Measurements from ENCODE around the gene SLC12A3. TPM values are rescaled to one million over a fixed set of nuclear protein-coding genes. Genes with fewer than 3 reads are reported as not detected.

SLC12A3 gene
- total RNA-seq, 3 donors from 2014 or later (not counting 1 experiment from before 2014, with no cell fraction given), result not detected

GRCh38 chr16:56828647-56829046 lies 36.4 kb upstream of the SLC12A3 start:
- Mint-ChIP-seq H3K9me3 (no peaks in the 10 kb centered on the region), H3K4me1 (no peaks in the 10 kb centered on the region), H3K27ac (no peak overlapping the region), H3K27me3 (ENCODE audit: low read depth in 2 of 2) (no peaks in the 10 kb centered on the region), H3K36me3 (no peaks in the 10 kb centered on the region), H3K4me3 (no peak overlapping the region)
- ATAC-seq (no peak), DNase-seq (no peak)
- Histone ChIP-seq H3K4me3 (ENCODE audit: low read length) (no peak overlapping the region), H3K27me3 (ENCODE audit: control insufficient read depth, insufficient read depth, low read length) (no peaks in the 10 kb centered on the region), H3K27ac (ENCODE audit: low read length) (no peak overlapping the region), H3K4me1 (ENCODE audit: control insufficient read depth, insufficient read depth, low read length) (no peaks in the 10 kb centered on the region), H3K9me3 (ENCODE audit: control insufficient read depth, insufficient read depth, low read length) (no peaks in the 10 kb centered on the region), H3K36me3 (ENCODE audit: control insufficient read depth, insufficient read depth, low read length) (peaks cover 53% of the 10 kb centered on the region)
- intact Hi-C loops (cut with micrococcal nuclease), result no loop called here
- WGBS (ENCODE audit: insufficient coverage), result 100% methylated on average over 1 of the region's 1 CpG
- TF ChIP-seq CTCF (IDR thresholded peaks at IDR 0.05), result no peak

- Mint-ChIP-seq H3K36me3 (no peaks in the 10 kb centered on the region), H3K4me1 (no peaks in the 10 kb centered on the region), H3K4me3 (no peak overlapping the region), H3K27ac (no peak overlapping the region), H3K27me3 (ENCODE audit: low read depth in 2 of 2) (no peaks in the 10 kb centered on the region), H3K9me3 (no peaks in the 10 kb centered on the region)
- no peaks in the 10 kb centered on the region for H3K4me1 ChIP-seq (ENCODE audit: control insufficient read depth, insufficient read depth, low read length)
- ATAC-seq (no peak), DNase-seq (no peak)
- intact Hi-C loops (cut with micrococcal nuclease), result no loop called here
- 94% methylated on average over 2 of the region's 2 CpGs for WGBS (ENCODE audit: insufficient coverage)
- peaks cover 59% of the 10 kb centered on the region for H3K36me3 ChIP-seq (ENCODE audit: control insufficient read depth, insufficient read depth, low read length)
- no peak for TF ChIP-seq CTCF (IDR thresholded peaks at IDR 0.05)
- no peak overlapping the region for H3K4me3 ChIP-seq (ENCODE audit: low read length)
- H3K9me3 ChIP-seq (ENCODE audit: control insufficient read depth, insufficient read depth, low read length), result no peaks in the 10 kb centered on the region
- H3K27ac ChIP-seq (ENCODE audit: low read length), result no peak overlapping the region
- no peaks in the 10 kb centered on the region for H3K27me3 ChIP-seq (ENCODE audit: control insufficient read depth, insufficient read depth, low read length)
Observed at GRCh38 chr16:56830669-56831068, 34.3 kb upstream of the SLC12A3 start.

GRCh38 chr16:56832768-56833167 lies 32.2 kb upstream of the SLC12A3 start:
- H3K27me3 ChIP-seq (ENCODE audit: control insufficient read depth, insufficient read depth, low read length), result no peaks in the 10 kb centered on the region
- DNase-seq, result no peak
- H3K27ac Mint-ChIP-seq, result no peak overlapping the region

More at GRCh38 chr16:56832768-56833167, 32.2 kb upstream of the SLC12A3 start:
- Mint-ChIP-seq H3K9me3 (no peaks in the 10 kb centered on the region), H3K27me3 (ENCODE audit: low read depth in 2 of 2) (no peaks in the 10 kb centered on the region), H3K4me1 (peaks cover 0 to 8% of the 10 kb centered on the region in 2 donors), H3K36me3 (no peaks in the 10 kb centered on the region), H3K4me3 (no peak overlapping the region)
- no peak for ATAC-seq
- H3K9me3 ChIP-seq (ENCODE audit: control insufficient read depth, insufficient read depth, low read length), result no peaks in the 10 kb centered on the region
- TF ChIP-seq CTCF (IDR thresholded peaks at IDR 0.05), result no peak
- intact Hi-C loops (cut with micrococcal nuclease), result no loop called here
- H3K4me1 ChIP-seq (ENCODE audit: control insufficient read depth, insufficient read depth, low read length), result no peaks in the 10 kb centered on the region
- no peak overlapping the region for H3K4me3 ChIP-seq (ENCODE audit: low read length)
- no peak overlapping the region for H3K27ac ChIP-seq (ENCODE audit: low read length)
- peaks cover 58% of the 10 kb centered on the region for H3K36me3 ChIP-seq (ENCODE audit: control insufficient read depth, insufficient read depth, low read length)

Data from natural killer cell (primary cell).